Skeletal muscle tissue (tissue), 4 donors: ENCODE results near the gene TTC27. TPM values are rescaled to one million over a fixed set of nuclear protein-coding genes. Genes with fewer than 3 reads are reported as not detected.
"Not testable (repeated sequence)": the region's sequence is repeated elsewhere in the genome, so short reads cannot be mapped to it uniquely, and the experiment has no call there.

Source experiments
- H3K27ac ChIP-seq: one replicate; pipeline ENCODE4 v1.7.0; 2013; ENCODE audit warnings: mild to moderate bottlenecking, low read depth, low read length, inconsistent platforms
- H3K27me3 ChIP-seq, 3 donors: one replicate each; pipeline ENCODE4 v1.7.0; 2013; ENCODE audit warnings: low read length in 3 of 3; ENCODE audit not compliant: control insufficient read depth in 3 of 3, insufficient read depth in 3 of 3
- H3K36me3 ChIP-seq, 3 donors: one replicate each; pipeline ENCODE4 v1.7.0; 2013; ENCODE audit warnings: low read length in 3 of 3; ENCODE audit not compliant: control insufficient read depth in 3 of 3, insufficient read depth in 3 of 3
- H3K4me1 ChIP-seq, 3 donors: one replicate each; pipeline ENCODE4 v1.7.0; 2013; ENCODE audit warnings: low read length in 3 of 3, mild to moderate bottlenecking in 3 of 3; ENCODE audit not compliant: control insufficient read depth in 3 of 3, insufficient read depth in 3 of 3
- H3K4me3 ChIP-seq, 3 donors: one replicate each; pipeline ENCODE4 v1.7.0; 2013; ENCODE audit warnings: low read length in 3 of 3
- H3K9ac ChIP-seq, 3 donors: one replicate each; pipeline ENCODE4 v1.7.0; 2013; ENCODE audit warnings: low read length in 3 of 3, mild to moderate bottlenecking in 3 of 3, moderate library complexity in 2 of 3, low read depth in 1 of 3
- H3K9me3 ChIP-seq, 3 donors: one replicate each; pipeline ENCODE4 v1.7.0; 2013; ENCODE audit warnings: low read length in 3 of 3; ENCODE audit not compliant: control insufficient read depth in 3 of 3
- total RNA-seq: library from RNA; depleted of rRNA; stranded (reverse); fragments of >200 nt; gene quantifications from one replicate; pipeline ENCODE4 v1.2.3, GENCODE V29; 2014
- donor health status: Osteomylitis.

Gene TTC27
- total RNA-seq, 1 donor from 2014 or later = 23.5 TPM

DNA sequence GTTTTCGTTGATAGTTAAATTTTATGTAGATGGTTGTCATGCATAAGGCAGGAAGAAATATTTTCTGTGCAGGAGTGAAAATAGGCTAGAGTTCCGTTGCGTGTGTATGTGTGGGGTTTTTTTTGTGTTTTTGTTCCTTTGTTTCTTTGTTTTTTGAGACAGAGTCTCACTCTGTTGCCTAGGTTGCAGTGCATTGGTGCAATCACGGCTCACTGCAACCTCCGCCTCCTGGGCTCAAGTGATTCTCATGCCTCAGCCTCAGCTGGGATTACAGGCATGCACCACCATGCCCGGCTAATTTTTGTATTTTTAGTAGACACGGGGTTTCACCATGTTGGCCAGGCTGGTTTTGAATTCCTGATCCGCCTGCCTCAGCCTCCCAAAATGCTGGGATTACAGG lies 103.1 kb downstream of the TTC27 start:
- H3K4me3 ChIP-seq, H3K9ac ChIP-seq, H3K27me3 ChIP-seq, H3K36me3 ChIP-seq, H3K27ac ChIP-seq, H3K9me3 ChIP-seq, H3K4me1 ChIP-seq: not testable (repeated sequence)

DNA sequence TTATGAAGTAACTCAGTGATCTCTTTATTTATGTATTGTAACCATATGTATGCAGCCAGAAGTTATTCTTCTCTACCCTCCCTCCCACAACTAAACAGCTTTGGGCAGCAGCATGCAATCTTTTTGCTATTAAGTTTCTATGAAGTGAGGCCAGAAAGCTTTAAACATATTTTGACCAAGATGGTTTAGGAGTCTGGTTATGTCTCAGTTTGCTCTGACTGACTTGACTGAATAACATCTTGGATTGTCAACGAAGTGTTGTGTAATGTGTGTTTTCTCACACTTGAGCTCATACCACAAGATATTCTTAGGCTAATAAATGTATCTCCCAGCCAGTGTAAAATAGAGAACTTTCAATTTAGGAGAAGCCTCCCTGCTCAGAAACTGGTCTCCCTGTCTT lies 104.3 kb downstream of the TTC27 start:
- peaks cover 0 to 4% (median 0%) of the 10 kb centered on the region in 3 donors for H3K36me3 ChIP-seq

DNA sequence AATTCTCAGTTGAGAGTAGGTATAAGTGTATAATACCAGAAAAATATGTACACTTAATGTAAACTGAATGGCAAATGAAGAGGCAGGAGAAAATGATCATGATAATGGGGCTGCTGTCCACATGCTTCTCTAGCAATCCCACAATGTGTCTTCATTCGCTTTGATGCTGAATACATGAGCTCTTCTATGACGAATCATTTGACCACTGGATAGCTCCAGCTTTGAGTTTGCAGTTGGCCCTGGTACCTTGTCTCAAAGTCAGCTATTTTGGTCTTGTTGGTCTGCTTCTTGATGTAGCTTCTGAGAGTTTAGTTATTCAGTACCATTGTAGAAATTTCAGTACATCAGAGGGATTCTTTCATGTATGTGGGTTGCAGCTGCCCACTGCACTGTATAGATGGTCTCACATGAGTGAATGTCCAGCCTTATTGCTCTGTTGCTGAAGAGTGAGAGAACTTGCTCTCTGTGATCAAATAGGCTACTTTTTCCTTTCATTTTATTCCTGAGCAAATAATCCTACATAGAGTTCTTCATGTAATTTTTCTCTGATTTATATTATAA lies 105.1 kb downstream of the TTC27 start:
- H3K27ac ChIP-seq = no peak overlapping the region
- no peaks in the 10 kb centered on the region for H3K9me3 ChIP-seq
- no peak overlapping the region for H3K4me3 ChIP-seq
- H3K36me3 ChIP-seq = peaks cover 0 to 4% (median 0%) of the 10 kb centered on the region in 3 donors
- H3K4me1 ChIP-seq = no peaks in the 10 kb centered on the region
- H3K9ac ChIP-seq = no peak overlapping the region
- H3K27me3 ChIP-seq = no peaks in the 10 kb centered on the region

More for the DNA sequence above, 104.3 kb downstream of the TTC27 start:
- no peaks in the 10 kb centered on the region for H3K9me3 ChIP-seq
- no peaks in the 10 kb centered on the region for H3K4me1 ChIP-seq
- no peaks in the 10 kb centered on the region for H3K27me3 ChIP-seq
- no peak overlapping the region for H3K9ac ChIP-seq
- H3K4me3 ChIP-seq = no peak overlapping the region
- H3K27ac ChIP-seq = no peak overlapping the region

GRCh38 chr2:32735348-32735747 lies 107.5 kb downstream of the TTC27 start:
- no peaks in the 10 kb centered on the region for H3K9me3 ChIP-seq
- H3K36me3 ChIP-seq = peaks cover 0 to 4% (median 2%) of the 10 kb centered on the region in 3 donors
- peaks cover 0 to 4% (median 0%) of the 10 kb centered on the region in 3 donors for H3K4me1 ChIP-seq
- H3K27ac ChIP-seq = no peak overlapping the region
- no peak overlapping the region for H3K9ac ChIP-seq
- H3K27me3 ChIP-seq = no peaks in the 10 kb centered on the region
- no peak overlapping the region for H3K4me3 ChIP-seq

GRCh38 chr2:32738939-32739338 lies 111.1 kb downstream of the TTC27 start:
- H3K4me3 ChIP-seq = no peak overlapping the region

GRCh38 chr2:32739664-32740063 lies 111.8 kb downstream of the TTC27 start:
- Histone ChIP-seq H3K27me3 (no peaks in the 10 kb centered on the region), H3K27ac (no peak overlapping the region), H3K9ac (no peak overlapping the region), H3K4me3 (no peak overlapping the region), H3K9me3 (no peaks in the 10 kb centered on the region), H3K4me1 (peaks cover 0 to 4% (median 0%) of the 10 kb centered on the region in 3 donors), H3K36me3 (peaks cover 0 to 4% (median 2%) of the 10 kb centered on the region in 3 donors)

More at GRCh38 chr2:32738939-32739338, 111.1 kb downstream of the TTC27 start:
- Histone ChIP-seq H3K27me3 (no peaks in the 10 kb centered on the region), H3K4me1 (peaks cover 0 to 4% (median 0%) of the 10 kb centered on the region in 3 donors), H3K9ac (no peak overlapping the region), H3K36me3 (peaks cover 0 to 4% (median 2%) of the 10 kb centered on the region in 3 donors), H3K9me3 (no peaks in the 10 kb centered on the region), H3K27ac (no peak overlapping the region)

- peaks cover 3 to 13% (median 9%) of the 10 kb centered on the region in 3 donors for H3K4me1 ChIP-seq
- H3K9me3 ChIP-seq = no peaks in the 10 kb centered on the region
- no peak overlapping the region for H3K27ac ChIP-seq
- H3K27me3 ChIP-seq = no peaks in the 10 kb centered on the region
- H3K4me3 ChIP-seq = no peak overlapping the region
- peaks cover 0 to 2% (median 2%) of the 10 kb centered on the region in 3 donors for H3K36me3 ChIP-seq
- no peak overlapping the region for H3K9ac ChIP-seq
Observed at GRCh38 chr2:32741575-32741974, 113.7 kb downstream of the TTC27 start.

GRCh38 chr2:32742376-32742775 lies 114.5 kb downstream of the TTC27 start:
- H3K36me3 ChIP-seq = peaks cover 0 to 2% (median 0%) of the 10 kb centered on the region in 3 donors
- no peak overlapping the region for H3K4me3 ChIP-seq
- H3K4me1 ChIP-seq = peaks cover 3 to 13% (median 9%) of the 10 kb centered on the region in 3 donors
- H3K9me3 ChIP-seq = no peaks in the 10 kb centered on the region
- no peak overlapping the region for H3K9ac ChIP-seq
- no peak overlapping the region for H3K27ac ChIP-seq
- no peaks in the 10 kb centered on the region for H3K27me3 ChIP-seq

- peaks cover 3 to 13% (median 9%) of the 10 kb centered on the region in 3 donors for H3K4me1 ChIP-seq
- H3K27me3 ChIP-seq = no peaks in the 10 kb centered on the region
- H3K9me3 ChIP-seq = peaks cover 0 to 2% (median 0%) of the 10 kb centered on the region in 3 donors
- no peak overlapping the region for H3K9ac ChIP-seq
- no peaks in the 10 kb centered on the region for H3K36me3 ChIP-seq
- H3K4me3 ChIP-seq = no peak overlapping the region
- no peak overlapping the region for H3K27ac ChIP-seq
Observed at GRCh38 chr2:32743480-32744236, 115.8 kb downstream of the TTC27 start.

- H3K27ac ChIP-seq = no peak overlapping the region
- H3K4me3 ChIP-seq = no peak overlapping the region
- H3K9me3 ChIP-seq = peaks cover 0 to 2% (median 0%) of the 10 kb centered on the region in 3 donors
- no peaks in the 10 kb centered on the region for H3K27me3 ChIP-seq
- H3K4me1 ChIP-seq = peaks cover 3 to 9% (median 8%) of the 10 kb centered on the region in 3 donors
- H3K36me3 ChIP-seq = peaks cover 0 to 10% (median 0%) of the 10 kb centered on the region in 3 donors
- no peak overlapping the region for H3K9ac ChIP-seq
Observed at GRCh38 chr2:32745191-32745590, 117.3 kb downstream of the TTC27 start.
